Measurements from ENCODE around the gene MUSTN1.
A peak's percentile ranks its signal among the peaks of the same experiment; 100 is the strongest.

- TF ChIP-seq MAX (IDR thresholded peaks at IDR 0.05) (peak; percentile 97), ATF3 (IDR thresholded peaks at IDR 0.05) (no peak), CTCF (IDR thresholded peaks at IDR 0.05; ENCODE audit: low read depth, low read length, missing input control) (no peak)
Observed at GRCh38 chr3:52800079-52800478, 34.7 kb downstream of the MUSTN1 start.

All from liver (tissue), 3 donors.